Retinal pigment epithelial cell (primary cell): ENCODE data around the gene SLC25A17.
"Not testable (repeated sequence)": the region's sequence is repeated elsewhere in the genome, so short reads cannot be mapped to it uniquely, and the experiment has no call there.

ENCODE experiments used
- DNase-seq: peaks from one replicate; pipeline ENCODE4 v3.0.0-alpha.2; 2010; ENCODE audit warnings: low read depth
- H3K4me3 ChIP-seq: 2 replicates; pipeline ENCODE4 v1.5.1; 2011; ENCODE audit warnings: mild to moderate bottlenecking, low read length, control low read depth, moderate library complexity
- CTCF ChIP-seq: conservative IDR thresholded peaks from 2 replicates; pipeline ENCODE4 v1.5.1; 2011; ENCODE audit warnings: low read depth, low read length, control low read depth, inconsistent platforms

SLC25A17 gene

GRCh38 chr22:40720538-40721256 is 98.4 kb downstream of the SLC25A17 start:
- no peak overlapping the region for H3K4me3 ChIP-seq
- no peak for DNase-seq
- no peak for TF ChIP-seq CTCF

GRCh38 chr22:40720156-40720537 is 99.0 kb downstream of the SLC25A17 start:
- DNase-seq, H3K4me3 ChIP-seq: not testable (repeated sequence)
